GM23248 (cell line): ENCODE measurements around the gene PRPF38B.

Experiments used
- EZH2 ChIP-seq: fragments of 200-600 bp; sonication (generic); IDR thresholded peaks from 2 replicates; pipeline ENCODE4 v1.6.1; 2018; ENCODE audit warnings: antibody characterized with exemption, mild to moderate bottlenecking; ENCODE audit not compliant: insufficient read depth, poor library complexity, severe bottlenecking
- EZH2phosphoT487 ChIP-seq: fragments of 200-600 bp; sonication (generic); IDR thresholded peaks from 2 replicates; pipeline ENCODE4 v1.6.1; 2018; ENCODE audit warnings: antibody characterized with exemption, moderate library complexity, mild to moderate bottlenecking, low read depth; ENCODE audit not compliant: insufficient read depth

- TF ChIP-seq EZH2 (no peak), EZH2phosphoT487 (no peak)
Observed at GRCh38 chr1:108679586-108680213, 12.4 kb upstream of the PRPF38B start.
